ENCODE results near the gene BTBD9.

DNA sequence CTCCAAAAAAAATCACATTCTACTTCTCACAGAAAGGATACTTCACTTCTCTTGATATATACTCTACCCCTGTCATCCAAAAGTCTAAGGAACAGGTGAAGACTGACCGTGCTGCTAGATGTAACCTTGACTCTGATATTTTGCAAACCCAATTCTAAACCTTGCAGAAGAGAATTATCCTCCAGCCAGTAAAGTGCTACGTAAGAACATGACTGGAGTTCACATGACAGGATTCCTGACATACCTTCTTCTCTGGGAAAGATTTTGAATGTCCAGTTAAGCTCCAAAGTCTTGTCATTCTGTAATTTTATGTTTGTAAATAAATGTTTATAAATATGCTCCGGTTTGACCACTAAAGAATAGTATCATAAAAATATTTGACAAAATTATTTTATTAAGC, 35.8 kb downstream of the BTBD9 start:
- TF ChIP-seq CTCF (IDR thresholded peaks at IDR 0.05) (no peak), POLR2A (IDR thresholded peaks at IDR 0.05) (no peak), POLR2AphosphoS5 (IDR thresholded peaks at IDR 0.05) (no peak)
